ENCODE measurements around the gene NRCAM.
"Not testable (repeated sequence)": the region's sequence is repeated elsewhere in the genome, so short reads cannot be mapped to it uniquely, and the experiment has no call there.

Gene NRCAM

GRCh38 chr7:108280136-108280535, 176.1 kb downstream of the NRCAM start:
- H3K9me3 ChIP-seq (ENCODE audit: control insufficient read depth, insufficient read depth, low read length), result no peaks in the 10 kb centered on the region
- no peaks in the 10 kb centered on the region for H3K4me1 ChIP-seq (ENCODE audit: control insufficient read depth, insufficient read depth, low read length)
- no peak overlapping the region for H3K9ac ChIP-seq (ENCODE audit: low read depth, low read length)
- no peaks in the 10 kb centered on the region for H3K36me3 ChIP-seq (ENCODE audit: control insufficient read depth, insufficient read depth, low read length)
- no peak overlapping the region for H3K4me3 ChIP-seq (ENCODE audit: low read depth, low read length)
- H3K27me3 ChIP-seq (ENCODE audit: control insufficient read depth, insufficient read depth, low read length), result no peaks in the 10 kb centered on the region

GRCh38 chr7:108278776-108279175, 177.5 kb downstream of the NRCAM start:
- H3K27me3 ChIP-seq (ENCODE audit: control insufficient read depth, insufficient read depth, low read length), result no peaks in the 10 kb centered on the region
- H3K4me3 ChIP-seq (ENCODE audit: low read depth, low read length), result no peak overlapping the region
- no peaks in the 10 kb centered on the region for H3K36me3 ChIP-seq (ENCODE audit: control insufficient read depth, insufficient read depth, low read length)
- H3K4me1 ChIP-seq (ENCODE audit: control insufficient read depth, insufficient read depth, low read length), result no peaks in the 10 kb centered on the region
- H3K9me3 ChIP-seq (ENCODE audit: control insufficient read depth, insufficient read depth, low read length), result no peaks in the 10 kb centered on the region
- no peak overlapping the region for H3K9ac ChIP-seq (ENCODE audit: low read depth, low read length)

- no peaks in the 10 kb centered on the region for H3K27me3 ChIP-seq (ENCODE audit: control insufficient read depth, insufficient read depth, low read length)
- H3K4me1 ChIP-seq (ENCODE audit: control insufficient read depth, insufficient read depth, low read length), result no peaks in the 10 kb centered on the region
- no peak overlapping the region for H3K4me3 ChIP-seq (ENCODE audit: low read depth, low read length)
- no peaks in the 10 kb centered on the region for H3K9me3 ChIP-seq (ENCODE audit: control insufficient read depth, insufficient read depth, low read length)
- no peaks in the 10 kb centered on the region for H3K36me3 ChIP-seq (ENCODE audit: control insufficient read depth, insufficient read depth, low read length)
- no peak overlapping the region for H3K9ac ChIP-seq (ENCODE audit: low read depth, low read length)
Measured at GRCh38 chr7:108278281-108278680, 178.0 kb downstream of the NRCAM start.

- H3K27me3 ChIP-seq (ENCODE audit: control insufficient read depth, insufficient read depth, low read length); H3K9ac ChIP-seq (ENCODE audit: low read depth, low read length); H3K36me3 ChIP-seq (ENCODE audit: control insufficient read depth, insufficient read depth, low read length); H3K9me3 ChIP-seq (ENCODE audit: control insufficient read depth, insufficient read depth, low read length); H3K4me1 ChIP-seq (ENCODE audit: control insufficient read depth, insufficient read depth, low read length); H3K4me3 ChIP-seq (ENCODE audit: low read depth, low read length): not testable (repeated sequence)
Measured at GRCh38 chr7:108274447-108274846, 181.8 kb downstream of the NRCAM start.

- not testable (repeated sequence) for H3K27me3 ChIP-seq (ENCODE audit: control insufficient read depth, insufficient read depth, low read length); H3K4me1 ChIP-seq (ENCODE audit: control insufficient read depth, insufficient read depth, low read length); H3K4me3 ChIP-seq (ENCODE audit: low read depth, low read length); H3K9me3 ChIP-seq (ENCODE audit: control insufficient read depth, insufficient read depth, low read length); H3K36me3 ChIP-seq (ENCODE audit: control insufficient read depth, insufficient read depth, low read length); H3K9ac ChIP-seq (ENCODE audit: low read depth, low read length)
Measured at GRCh38 chr7:108272891-108273290, 183.3 kb downstream of the NRCAM start.

- H3K4me1 ChIP-seq (ENCODE audit: control insufficient read depth, insufficient read depth, low read length), result peaks cover 3% of the 10 kb centered on the region
- no peaks in the 10 kb centered on the region for H3K27me3 ChIP-seq (ENCODE audit: control insufficient read depth, insufficient read depth, low read length)
- no peak overlapping the region for H3K9ac ChIP-seq (ENCODE audit: low read depth, low read length)
- no peak overlapping the region for H3K4me3 ChIP-seq (ENCODE audit: low read depth, low read length)
- H3K9me3 ChIP-seq (ENCODE audit: control insufficient read depth, insufficient read depth, low read length), result no peaks in the 10 kb centered on the region
- H3K36me3 ChIP-seq (ENCODE audit: control insufficient read depth, insufficient read depth, low read length), result no peaks in the 10 kb centered on the region
Measured at GRCh38 chr7:108270385-108271015, 185.7 kb downstream of the NRCAM start.

- no peak overlapping the region for H3K4me3 ChIP-seq (ENCODE audit: low read depth, low read length)
- no peaks in the 10 kb centered on the region for H3K9me3 ChIP-seq (ENCODE audit: control insufficient read depth, insufficient read depth, low read length)
- H3K36me3 ChIP-seq (ENCODE audit: control insufficient read depth, insufficient read depth, low read length), result no peaks in the 10 kb centered on the region
- no peaks in the 10 kb centered on the region for H3K27me3 ChIP-seq (ENCODE audit: control insufficient read depth, insufficient read depth, low read length)
- H3K4me1 ChIP-seq (ENCODE audit: control insufficient read depth, insufficient read depth, low read length), result peaks cover 3% of the 10 kb centered on the region
- H3K9ac ChIP-seq (ENCODE audit: low read depth, low read length), result no peak overlapping the region
Measured at GRCh38 chr7:108268200-108268820, 187.9 kb downstream of the NRCAM start.

- H3K9ac ChIP-seq (ENCODE audit: low read depth, low read length), result no peak overlapping the region
- no peaks in the 10 kb centered on the region for H3K27me3 ChIP-seq (ENCODE audit: control insufficient read depth, insufficient read depth, low read length)
- H3K4me1 ChIP-seq (ENCODE audit: control insufficient read depth, insufficient read depth, low read length), result peaks cover 3% of the 10 kb centered on the region
- H3K36me3 ChIP-seq (ENCODE audit: control insufficient read depth, insufficient read depth, low read length), result no peaks in the 10 kb centered on the region
- no peak overlapping the region for H3K4me3 ChIP-seq (ENCODE audit: low read depth, low read length)
- H3K9me3 ChIP-seq (ENCODE audit: control insufficient read depth, insufficient read depth, low read length), result no peaks in the 10 kb centered on the region
Measured at GRCh38 chr7:108267615-108268014, 188.6 kb downstream of the NRCAM start.

GRCh38 chr7:108266491-108266890, 189.7 kb downstream of the NRCAM start:
- no peak overlapping the region for H3K4me3 ChIP-seq (ENCODE audit: low read depth, low read length)
- H3K4me1 ChIP-seq (ENCODE audit: control insufficient read depth, insufficient read depth, low read length), result peaks cover 3% of the 10 kb centered on the region
- H3K36me3 ChIP-seq (ENCODE audit: control insufficient read depth, insufficient read depth, low read length), result no peaks in the 10 kb centered on the region
- no peak overlapping the region for H3K9ac ChIP-seq (ENCODE audit: low read depth, low read length)
- H3K27me3 ChIP-seq (ENCODE audit: control insufficient read depth, insufficient read depth, low read length), result no peaks in the 10 kb centered on the region
- H3K9me3 ChIP-seq (ENCODE audit: control insufficient read depth, insufficient read depth, low read length), result no peaks in the 10 kb centered on the region

- Histone ChIP-seq H3K9me3 (ENCODE audit: control insufficient read depth, insufficient read depth, low read length) (no peaks in the 10 kb centered on the region), H3K36me3 (ENCODE audit: control insufficient read depth, insufficient read depth, low read length) (no peaks in the 10 kb centered on the region), H3K4me1 (ENCODE audit: control insufficient read depth, insufficient read depth, low read length) (peaks cover 3% of the 10 kb centered on the region), H3K9ac (ENCODE audit: low read depth, low read length) (no peak overlapping the region), H3K27me3 (ENCODE audit: control insufficient read depth, insufficient read depth, low read length) (no peaks in the 10 kb centered on the region), H3K4me3 (ENCODE audit: low read depth, low read length) (no peak overlapping the region)
Measured at GRCh38 chr7:108266035-108266434, 190.2 kb downstream of the NRCAM start.

- Histone ChIP-seq H3K27me3 (ENCODE audit: control insufficient read depth, insufficient read depth, low read length) (no peaks in the 10 kb centered on the region), H3K4me3 (ENCODE audit: low read depth, low read length) (no peak overlapping the region), H3K4me1 (ENCODE audit: control insufficient read depth, insufficient read depth, low read length) (peaks cover 3% of the 10 kb centered on the region), H3K9ac (ENCODE audit: low read depth, low read length) (no peak overlapping the region), H3K9me3 (ENCODE audit: control insufficient read depth, insufficient read depth, low read length) (no peaks in the 10 kb centered on the region), H3K36me3 (ENCODE audit: control insufficient read depth, insufficient read depth, low read length) (no peaks in the 10 kb centered on the region)
Measured at GRCh38 chr7:108265007-108265406, 191.2 kb downstream of the NRCAM start.

GRCh38 chr7:108263425-108263824, 192.8 kb downstream of the NRCAM start:
- no peaks in the 10 kb centered on the region for H3K9me3 ChIP-seq (ENCODE audit: control insufficient read depth, insufficient read depth, low read length)

More at GRCh38 chr7:108263425-108263824, 192.8 kb downstream of the NRCAM start:
- Histone ChIP-seq H3K9ac (ENCODE audit: low read depth, low read length) (no peak overlapping the region), H3K4me3 (ENCODE audit: low read depth, low read length) (no peak overlapping the region), H3K4me1 (ENCODE audit: control insufficient read depth, insufficient read depth, low read length) (no peaks in the 10 kb centered on the region), H3K36me3 (ENCODE audit: control insufficient read depth, insufficient read depth, low read length) (no peaks in the 10 kb centered on the region), H3K27me3 (ENCODE audit: control insufficient read depth, insufficient read depth, low read length) (no peaks in the 10 kb centered on the region)

Measured in iPS-15b (cell line).